OCI-LY7 (cell line): ENCODE data around the gene EDN2. TPM values are rescaled to one million over a fixed set of nuclear protein-coding genes. Genes with fewer than 3 reads are reported as not detected.

Source experiments
- BruUV-seq: library from RNA; stranded (reverse); fragments of 400-500 nt; replicated peaks from 2 replicates; lab custom pipeline; 2021; lab: Mats Ljungman, UMichigan
- CTCF ChIA-PET: fragments of 300-600 bp; sonication (Branson Sonifier 250); formaldehyde crosslinking; loops from one replicate; lab custom pipeline; 2022; ENCODE audit warnings: antibody characterized with exemption; ENCODE audit not compliant: unreplicated experiment; lab: Charles Lee
- POLR2A ChIA-PET: fragments of 300-600 bp; sonication (Branson Sonifier 250); formaldehyde crosslinking; loops from one replicate; lab custom pipeline; 2022; ENCODE audit warnings: antibody characterized with exemption; lab: Charles Lee
- DNase-seq: peaks from one replicate; pipeline ENCODE4 v3.0.0-alpha.2; 2015; ENCODE audit warnings: low spot score
- H2AFZ ChIP-seq: fragments of 200-600 bp; sonication (generic), shearing (Covaris generic); 2 replicates; pipeline ENCODE4 v1.6.1; 2014; ENCODE audit warnings: mild to moderate bottlenecking, antibody characterized with exemption, low read length, moderate library complexity
- H3K27ac ChIP-seq: fragments of 200-600 bp; sonication (generic); 2 replicates; pipeline ENCODE4 v1.5.1; 2014; ENCODE audit warnings: mixed run types, low read depth, mild to moderate bottlenecking, moderate library complexity, low read length, inconsistent platforms; ENCODE audit not compliant: poor library complexity, severe bottlenecking
- H3K36me3 ChIP-seq: fragments of 200-600 bp; sonication (generic); 2 replicates; pipeline ENCODE4 v1.6.1; 2014; ENCODE audit warnings: mild to moderate bottlenecking, antibody characterized with exemption, low read length, moderate library complexity, mixed read lengths; ENCODE audit not compliant: insufficient read depth
- H3K4me1 ChIP-seq: fragments of 200-600 bp; sonication (generic); 2 replicates; pipeline ENCODE4 v1.5.1; 2014; ENCODE audit warnings: mild to moderate bottlenecking, low read length; ENCODE audit not compliant: insufficient read depth, poor library complexity, severe bottlenecking
- H3K4me2 ChIP-seq: fragments of 200-600 bp; sonication (generic); 2 replicates; pipeline ENCODE4 v1.6.1; 2014; ENCODE audit warnings: mild to moderate bottlenecking, low read length
- H3K4me3 ChIP-seq: fragments of 200-600 bp; sonication (generic); 2 replicates; pipeline ENCODE4 v1.5.1; 2014; ENCODE audit warnings: mild to moderate bottlenecking, low read depth, low read length; ENCODE audit not compliant: poor library complexity, severe bottlenecking
- H3K79me2 ChIP-seq: fragments of 200-600 bp; sonication (generic); 2 replicates; pipeline ENCODE4 v1.6.1; 2016; ENCODE audit warnings: low read depth, mild to moderate bottlenecking, low read length, moderate library complexity, mixed read lengths; ENCODE audit not compliant: insufficient read depth
- H3K9me2 ChIP-seq: fragments of 200-600 bp; sonication (generic); 2 replicates; pipeline ENCODE4 v1.6.1; 2016; ENCODE audit warnings: mild to moderate bottlenecking, low read length, mixed read lengths; ENCODE audit not compliant: insufficient read depth
- H3K9me3 ChIP-seq: fragments of 200-600 bp; sonication (generic); 2 replicates; pipeline ENCODE4 v1.6.1; 2014; ENCODE audit warnings: mild to moderate bottlenecking, mixed run types, low read length, mixed read lengths
- H4K20me1 ChIP-seq: fragments of 200-600 bp; sonication (generic); 2 replicates; pipeline ENCODE4 v1.6.1; 2014; ENCODE audit warnings: mild to moderate bottlenecking, antibody characterized with exemption, low read length, moderate library complexity, mixed read lengths; ENCODE audit not compliant: insufficient read depth
- CTCF ChIP-seq: fragments of 200-600 bp; sonication (generic); conservative IDR thresholded peaks from 2 replicates; pipeline ENCODE4 v1.5.1; 2014; ENCODE audit warnings: mild to moderate bottlenecking, antibody characterized with exemption, low read length, moderate library complexity, mixed read lengths
- EZH2phosphoT487 ChIP-seq: fragments of 200-600 bp; sonication (generic); IDR thresholded peaks from 2 replicates; pipeline ENCODE4 v1.6.1; 2018; ENCODE audit warnings: low read depth, borderline replicate concordance, mild to moderate bottlenecking, mixed run types, antibody characterized with exemption, low read length, moderate library complexity, mixed read lengths
- intact Hi-C: fragments of 100-400 bp; cut with micrococcal nuclease; formaldehyde crosslinking; loops from one replicate; pipeline ENCODE4 v1.10.0; 2022; ENCODE audit not compliant: unreplicated experiment
- total RNA-seq, 2 experiments: library from RNA; depleted of rRNA in 1 of 2; stranded (reverse); fragments of >200 nt in 1 of 2; shearing (Covaris generic) in 1 of 2; gene quantifications; 2 replicates each; pipeline ENCODE4 v1.2.3, GENCODE V29; 2014 to 2022

Gene EDN2
- total RNA-seq, 2 experiments from 2014 or later = not detected

- no peak overlapping the region for H2AFZ ChIP-seq
- H3K9me2 ChIP-seq = no peaks in the 10 kb centered on the region
- H3K27ac ChIP-seq = no peak overlapping the region
- no peaks in the 10 kb centered on the region for H3K36me3 ChIP-seq
- no peaks in the 10 kb centered on the region for H3K4me1 ChIP-seq
- H4K20me1 ChIP-seq = no peaks in the 10 kb centered on the region
- DNase-seq = no peak
- TF ChIP-seq CTCF (0 out of 2 replicates have a peak, but pooled peaks have one; percentile 16), EZH2phosphoT487 (no peak)
- no TSS peak for BruUV-seq
- ChIA-PET POLR2A (no interaction called here), CTCF (no interaction called here)
- no peaks in the 10 kb centered on the region for H3K9me3 ChIP-seq
- H3K4me3 ChIP-seq = no peak overlapping the region
- intact Hi-C loops = no loop called here
- no peak overlapping the region for H3K4me2 ChIP-seq
- no peaks in the 10 kb centered on the region for H3K79me2 ChIP-seq
Observed at GRCh38 chr1:41503538-41504113, 19.1 kb upstream of the EDN2 start.

- no peak for DNase-seq
- ChIA-PET POLR2A (no interaction called here), CTCF (no interaction called here)
- Histone ChIP-seq H3K4me2 (no peak overlapping the region), H4K20me1 (no peaks in the 10 kb centered on the region), H3K9me2 (no peaks in the 10 kb centered on the region), H3K27ac (no peak overlapping the region), H2AFZ (no peak overlapping the region), H3K9me3 (no peaks in the 10 kb centered on the region), H3K79me2 (no peaks in the 10 kb centered on the region), H3K4me1 (no peaks in the 10 kb centered on the region), H3K36me3 (no peaks in the 10 kb centered on the region), H3K4me3 (no peak overlapping the region)
- no TSS peak for BruUV-seq
- TF ChIP-seq EZH2phosphoT487 (no peak), CTCF (no peak)
- intact Hi-C loops = no loop called here
Observed at GRCh38 chr1:41502912-41503311, 18.4 kb upstream of the EDN2 start.

GRCh38 chr1:41501581-41501980 is 17.1 kb upstream of the EDN2 start:
- DNase-seq = no peak
- TF ChIP-seq CTCF (no peak), EZH2phosphoT487 (no peak)
- H3K79me2 ChIP-seq = no peaks in the 10 kb centered on the region
- no peak overlapping the region for H3K4me3 ChIP-seq
- no peak overlapping the region for H2AFZ ChIP-seq
- no TSS peak for BruUV-seq
- H3K4me1 ChIP-seq = no peaks in the 10 kb centered on the region
- intact Hi-C loops = no loop called here
- H3K27ac ChIP-seq = no peak overlapping the region
- H3K9me2 ChIP-seq = no peaks in the 10 kb centered on the region
- no peaks in the 10 kb centered on the region for H4K20me1 ChIP-seq
- POLR2A ChIA-PET = no interaction called here
- H3K9me3 ChIP-seq = no peaks in the 10 kb centered on the region
- H3K4me2 ChIP-seq = no peak overlapping the region
- H3K36me3 ChIP-seq = no peaks in the 10 kb centered on the region
- CTCF ChIA-PET = no interaction called here
